ENCODE data around the gene MICALL1. TPM values are rescaled to one million over a fixed set of nuclear protein-coding genes. Genes with fewer than 3 reads are reported as not detected.

MICALL1 gene
- total and polyA plus RNA-seq, 2 donors from 2014 or later: 9.6 to 30.9 TPM

DNA sequence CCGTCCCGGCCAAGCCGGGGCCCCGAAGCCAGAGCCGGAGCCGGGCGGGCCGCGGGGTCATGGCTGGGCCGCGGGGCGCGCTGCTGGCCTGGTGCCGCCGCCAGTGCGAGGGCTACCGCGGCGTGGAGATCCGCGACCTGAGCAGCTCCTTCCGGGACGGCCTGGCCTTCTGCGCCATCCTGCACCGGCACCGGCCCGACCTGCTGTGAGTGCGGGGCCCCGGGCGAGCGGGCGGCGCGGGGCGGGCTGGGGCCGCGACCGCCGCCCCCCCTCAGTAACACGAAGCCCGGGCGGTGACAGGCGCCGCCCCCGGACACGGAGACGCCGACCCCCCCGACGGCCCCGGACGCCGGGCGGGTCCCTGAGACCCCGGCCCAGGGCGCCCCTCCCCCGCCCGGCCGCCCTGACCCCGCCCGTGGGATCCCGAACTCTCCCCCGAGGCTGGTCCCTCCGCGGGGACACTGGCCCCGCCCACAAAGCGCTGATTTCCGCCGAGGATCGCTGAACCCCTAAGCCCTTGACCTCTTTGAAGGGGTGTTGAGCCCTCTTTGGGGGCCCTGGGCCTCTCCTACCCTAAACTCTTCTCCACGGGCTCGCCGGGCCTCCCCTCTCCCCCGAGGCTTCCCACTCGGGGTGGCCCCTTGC is 389 bp downstream of the MICALL1 start:
- intact Hi-C loops (cut with DNase I): no loop called here
- DNase-seq: peak in 3 of 5 donors; percentile 40 to 81 (median 61)
- no peak overlapping the region for H3K27ac ChIP-seq (ENCODE audit: low read depth in 2 of 2, low read length in 2 of 2)
- peaks cover 0 to 13% (median 4%) of the 10 kb centered on the region in 3 donors for H3K4me1 ChIP-seq (ENCODE audit: control insufficient read depth in 2 of 3, insufficient read depth in 2 of 3, low read depth in 1 of 3, low read length in 3 of 3)
- FAIRE-seq: no peak
- no peaks in the 10 kb centered on the region for H3K27me3 ChIP-seq (ENCODE audit: control insufficient read depth, insufficient read depth, low read length)
- H3K9me3 ChIP-seq (ENCODE audit: control insufficient read depth in 2 of 3, insufficient read depth in 1 of 3, low read length in 3 of 3): no peaks in the 10 kb centered on the region
- H3K36me3 ChIP-seq (ENCODE audit: control insufficient read depth in 2 of 3, insufficient read depth in 3 of 3, low read length in 3 of 3): no peaks in the 10 kb centered on the region
- H3K9ac ChIP-seq (ENCODE audit: low read length in 3 of 3): peak overlapping the region in 2 of 3 donors; percentile 11 to 65
- TF ChIP-seq, protein P1, sequence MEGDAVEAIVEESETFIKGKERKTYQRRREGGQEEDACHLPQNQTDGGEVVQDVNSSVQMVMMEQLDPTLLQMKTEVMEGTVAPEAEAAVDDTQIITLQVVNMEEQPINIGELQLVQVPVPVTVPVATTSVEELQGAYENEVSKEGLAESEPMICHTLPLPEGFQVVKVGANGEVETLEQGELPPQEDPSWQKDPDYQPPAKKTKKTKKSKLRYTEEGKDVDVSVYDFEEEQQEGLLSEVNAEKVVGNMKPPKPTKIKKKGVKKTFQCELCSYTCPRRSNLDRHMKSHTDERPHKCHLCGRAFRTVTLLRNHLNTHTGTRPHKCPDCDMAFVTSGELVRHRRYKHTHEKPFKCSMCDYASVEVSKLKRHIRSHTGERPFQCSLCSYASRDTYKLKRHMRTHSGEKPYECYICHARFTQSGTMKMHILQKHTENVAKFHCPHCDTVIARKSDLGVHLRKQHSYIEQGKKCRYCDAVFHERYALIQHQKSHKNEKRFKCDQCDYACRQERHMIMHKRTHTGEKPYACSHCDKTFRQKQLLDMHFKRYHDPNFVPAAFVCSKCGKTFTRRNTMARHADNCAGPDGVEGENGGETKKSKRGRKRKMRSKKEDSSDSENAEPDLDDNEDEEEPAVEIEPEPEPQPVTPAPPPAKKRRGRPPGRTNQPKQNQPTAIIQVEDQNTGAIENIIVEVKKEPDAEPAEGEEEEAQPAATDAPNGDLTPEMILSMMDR (IDR thresholded peaks at IDR 0.05; ENCODE audit: borderline replicate concordance, extremely low read depth, insufficient read depth): no peak
- H3K4me3 ChIP-seq (ENCODE audit: low read length in 3 of 3): peak overlapping the region in 2 of 3 donors; percentile 36 to 66

- no peak overlapping the region for H3K27ac ChIP-seq (ENCODE audit: low read depth in 2 of 2, low read length in 2 of 2)
- H3K9ac ChIP-seq (ENCODE audit: low read length in 3 of 3): peak overlapping the region in 2 of 3 donors; percentile 11 to 65
- H3K4me1 ChIP-seq (ENCODE audit: control insufficient read depth in 2 of 3, insufficient read depth in 2 of 3, low read depth in 1 of 3, low read length in 3 of 3): peaks cover 0 to 16% (median 4%) of the 10 kb centered on the region in 3 donors
- TF ChIP-seq, protein P1 (IDR thresholded peaks at IDR 0.05; ENCODE audit: borderline replicate concordance, extremely low read depth, insufficient read depth): no peak
- no peaks in the 10 kb centered on the region for H3K9me3 ChIP-seq (ENCODE audit: control insufficient read depth in 2 of 3, insufficient read depth in 1 of 3, low read length in 3 of 3)
- H3K4me3 ChIP-seq (ENCODE audit: low read length in 3 of 3): peak overlapping the region in 2 of 3 donors; percentile 36 to 66
- FAIRE-seq: no peak
- H3K27me3 ChIP-seq (ENCODE audit: control insufficient read depth, insufficient read depth, low read length): no peaks in the 10 kb centered on the region
- H3K36me3 ChIP-seq (ENCODE audit: control insufficient read depth in 2 of 3, insufficient read depth in 3 of 3, low read length in 3 of 3): no peaks in the 10 kb centered on the region
- intact Hi-C loops (cut with DNase I): no loop called here
- peak in 1 of 5 donors; percentile 65 for DNase-seq
These were observed 1.2 kb downstream of the MICALL1 start for GRCh38 chr22:37907036-37907954.

- no peak overlapping the region for H3K4me3 ChIP-seq (ENCODE audit: low read length in 3 of 3)
- peaks cover 0 to 16% (median 4%) of the 10 kb centered on the region in 3 donors for H3K4me1 ChIP-seq (ENCODE audit: control insufficient read depth in 2 of 3, insufficient read depth in 2 of 3, low read depth in 1 of 3, low read length in 3 of 3)
- peak overlapping the region in 1 of 3 donors; percentile 19 for H3K9ac ChIP-seq (ENCODE audit: low read length in 3 of 3)
- H3K36me3 ChIP-seq (ENCODE audit: control insufficient read depth in 2 of 3, insufficient read depth in 3 of 3, low read length in 3 of 3): peaks cover 0 to 5% (median 0%) of the 10 kb centered on the region in 3 donors
- H3K9me3 ChIP-seq (ENCODE audit: control insufficient read depth in 2 of 3, insufficient read depth in 1 of 3, low read length in 3 of 3): no peaks in the 10 kb centered on the region
- H3K27me3 ChIP-seq (ENCODE audit: control insufficient read depth, insufficient read depth, low read length): no peaks in the 10 kb centered on the region
- intact Hi-C loops (cut with DNase I): no loop called here
- TF ChIP-seq, protein P1 (IDR thresholded peaks at IDR 0.05; ENCODE audit: borderline replicate concordance, extremely low read depth, insufficient read depth): no peak
- no peak overlapping the region for H3K27ac ChIP-seq (ENCODE audit: low read depth in 2 of 2, low read length in 2 of 2)
- FAIRE-seq (no peak), DNase-seq (no peak)
These were observed 3.7 kb downstream of the MICALL1 start for GRCh38 chr22:37909766-37910165.

Data from kidney (tissue), 14 donors.